CD4-positive, CD25-positive, alpha-beta regulatory T cell (primary cell): Measurements from ENCODE around the gene SNX5. TPM values are rescaled to one million over a fixed set of nuclear protein-coding genes. Genes with fewer than 3 reads are reported as not detected.

Experiments
- ATAC-seq, 2 donors: fragments of 150-1000 bp; cut with Tn5 transposase; one replicate each; pipeline ENCODE4 v1.10.0; 2021; ENCODE audit warnings: low read depth in 2 of 2, moderate number of reproducible peaks in 2 of 2, moderate library complexity in 1 of 2
- DNase-seq, 3 donors: peaks; one replicate each; pipeline versions ENCODE4 v3.0.0 to v3.0.0-alpha.2; 2012 to 2022; ENCODE audit warnings: mixed read lengths in 1 of 3
- H3K27ac ChIP-seq: one replicate; pipeline ENCODE4 v1.7.0; 2013; ENCODE audit warnings: mild to moderate bottlenecking, low read length; ENCODE audit not compliant: insufficient read depth, poor library complexity, severe bottlenecking
- H3K27me3 ChIP-seq: one replicate; pipeline ENCODE4 v1.7.0; 2013; ENCODE audit warnings: low read length; ENCODE audit not compliant: control insufficient read depth, insufficient read depth
- H3K36me3 ChIP-seq: one replicate; pipeline ENCODE4 v1.7.0; 2013; ENCODE audit warnings: mild to moderate bottlenecking, low read length, moderate library complexity; ENCODE audit not compliant: control insufficient read depth, insufficient read depth
- H3K4me1 ChIP-seq: 2 replicates; pipeline ENCODE4 v1.7.0; 2013; ENCODE audit warnings: mild to moderate bottlenecking, low read length; ENCODE audit not compliant: insufficient read depth, control insufficient read depth, poor library complexity, severe bottlenecking
- H3K4me3 ChIP-seq: one replicate; pipeline ENCODE4 v1.7.0; 2013; ENCODE audit warnings: low read depth, mild to moderate bottlenecking, low read length, moderate library complexity
- H3K9me3 ChIP-seq, 2 experiments: 1 replicate in 1 of 2; 2 replicates in 1 of 2; pipeline ENCODE4 v1.7.0; 2013; ENCODE audit warnings: low read length in 2 of 2, mild to moderate bottlenecking in 1 of 2, moderate library complexity in 1 of 2; ENCODE audit not compliant: control insufficient read depth in 2 of 2
- H3K27ac Mint-ChIP-seq, 3 donors: one replicate each; pipeline ENCODE4 v1.8.0; 2020 to 2022; ENCODE audit warnings: mild to moderate bottlenecking in 3 of 3, mixed read lengths in 3 of 3, moderate library complexity in 2 of 3
- H3K27me3 Mint-ChIP-seq: one replicate; pipeline ENCODE4 v1.8.0; 2022; ENCODE audit warnings: mild to moderate bottlenecking, mixed read lengths
- H3K36me3 Mint-ChIP-seq: one replicate; pipeline ENCODE4 v1.8.0; 2020; ENCODE audit warnings: mixed read lengths
- H3K4me1 Mint-ChIP-seq, 4 donors: one replicate each; pipeline ENCODE4 v1.8.0; 2020 to 2022; ENCODE audit warnings: mixed read lengths in 4 of 4, mild to moderate bottlenecking in 1 of 4
- H3K4me3 Mint-ChIP-seq, 4 donors: one replicate each; pipeline ENCODE4 v1.8.0; 2020 to 2022; ENCODE audit warnings: mild to moderate bottlenecking in 4 of 4, mixed read lengths in 4 of 4, moderate library complexity in 3 of 4
- H3K9me3 Mint-ChIP-seq, 7 donors: one replicate each; pipeline ENCODE4 v1.8.0; 2020 to 2022; ENCODE audit warnings: mixed read lengths in 7 of 7, mild to moderate bottlenecking in 3 of 7, moderate library complexity in 2 of 7
- polyA plus RNA-seq, 4 donors: library from polyadenylated mRNA; unstranded; fragments of 300-500 nt; fragmentation: Illumina TruSeq; gene quantifications; one replicate each; pipeline ENCODE4 v1.2.3, GENCODE V29; 2021
- total RNA-seq: library from RNA; stranded (reverse); gene quantifications from one replicate; pipeline ENCODE4 v1.2.3, GENCODE V29; 2022

Gene SNX5
- total and polyA plus RNA-seq, 5 donors from 2014 or later, result 71.9 to 82.8 (median 78.6) TPM

GRCh38 chr20:17969278-17969883, 787 bp upstream of the SNX5 start:
- H3K4me3 ChIP-seq, result peak overlapping the region; percentile 99
- H3K4me1 Mint-ChIP-seq, result peaks cover 44 to 77% (median 64%) of the 10 kb centered on the region in 4 donors
- peaks cover 82% of the 10 kb centered on the region for H3K4me1 ChIP-seq
- peak overlapping the region; percentile 94 to 99 (median 98) for H3K4me3 Mint-ChIP-seq
- H3K9me3 Mint-ChIP-seq, result no peaks in the 10 kb centered on the region
- no peaks in the 10 kb centered on the region for H3K36me3 ChIP-seq
- peaks cover 8% of the 10 kb centered on the region for H3K36me3 Mint-ChIP-seq
- H3K9me3 ChIP-seq, result no peaks in the 10 kb centered on the region
- H3K27ac Mint-ChIP-seq, result peak overlapping the region; percentile 96 to 98 (median 97)
- H3K27me3 Mint-ChIP-seq, result peaks cover 6% of the 10 kb centered on the region
- peak in 2 of 3 donors; percentile 30 to 67 for DNase-seq
- H3K27ac ChIP-seq, result peak overlapping the region; percentile 94
- no peaks in the 10 kb centered on the region for H3K27me3 ChIP-seq
- ATAC-seq, result no peak

GRCh38 chr20:17967521-17968365, 851 bp downstream of the SNX5 start:
- Mint-ChIP-seq H3K36me3 (peaks cover 12% of the 10 kb centered on the region), H3K27ac (peak overlapping the region; percentile 87 to 97 (median 89)), H3K9me3 (no peaks in the 10 kb centered on the region), H3K4me3 (peak overlapping the region; percentile 94 to 99 (median 98)), H3K27me3 (peaks cover 6% of the 10 kb centered on the region), H3K4me1 (peaks cover 39 to 77% (median 69%) of the 10 kb centered on the region in 4 donors)
- Histone ChIP-seq H3K36me3 (no peaks in the 10 kb centered on the region), H3K27me3 (no peaks in the 10 kb centered on the region), H3K9me3 (no peaks in the 10 kb centered on the region), H3K4me3 (peak overlapping the region; percentile 97), H3K27ac (peak overlapping the region; percentile 94), H3K4me1 (peaks cover 85% of the 10 kb centered on the region)
- no peak for ATAC-seq
- peak in 1 of 3 donors; percentile 63 for DNase-seq

GRCh38 chr20:17966432-17967310, 1.9 kb downstream of the SNX5 start:
- Mint-ChIP-seq H3K27me3 (peaks cover 6% of the 10 kb centered on the region), H3K9me3 (no peaks in the 10 kb centered on the region), H3K36me3 (peaks cover 5% of the 10 kb centered on the region), H3K4me1 (peaks cover 33 to 78% (median 69%) of the 10 kb centered on the region in 4 donors), H3K4me3 (peak overlapping the region; percentile 94 to 99 (median 98)), H3K27ac (peak overlapping the region; percentile 89 to 97 (median 96))
- no peaks in the 10 kb centered on the region for H3K36me3 ChIP-seq
- peaks cover 84% of the 10 kb centered on the region for H3K4me1 ChIP-seq
- no peaks in the 10 kb centered on the region for H3K9me3 ChIP-seq
- H3K27ac ChIP-seq, result peak overlapping the region; percentile 94
- ATAC-seq (peak; percentile 10 to 15), DNase-seq (peak in 2 of 3 donors; percentile 55 to 81)
- H3K4me3 ChIP-seq, result peak overlapping the region; percentile 97
- no peaks in the 10 kb centered on the region for H3K27me3 ChIP-seq

- no peak for ATAC-seq
- peaks cover 29 to 78% (median 69%) of the 10 kb centered on the region in 4 donors for H3K4me1 Mint-ChIP-seq
- H3K36me3 ChIP-seq, result no peaks in the 10 kb centered on the region
- peak overlapping the region; percentile 94 to 99 (median 98) for H3K4me3 Mint-ChIP-seq
- peak in 1 of 3 donors; percentile 62 for DNase-seq
- peak overlapping the region; percentile 89 to 97 (median 91) for H3K27ac Mint-ChIP-seq
- peak overlapping the region; percentile 94 for H3K27ac ChIP-seq
- peaks cover 81% of the 10 kb centered on the region for H3K4me1 ChIP-seq
- peaks cover 5% of the 10 kb centered on the region for H3K36me3 Mint-ChIP-seq
- no peaks in the 10 kb centered on the region for H3K9me3 Mint-ChIP-seq
- peak overlapping the region; percentile 97 for H3K4me3 ChIP-seq
- no peaks in the 10 kb centered on the region for H3K9me3 ChIP-seq
- peaks cover 6% of the 10 kb centered on the region for H3K27me3 Mint-ChIP-seq
- no peaks in the 10 kb centered on the region for H3K27me3 ChIP-seq
These were observed 3.4 kb downstream of the SNX5 start for GRCh38 chr20:17965042-17965697.

- Histone ChIP-seq H3K4me3 (peak overlapping the region; percentile 97), H3K27ac (peak overlapping the region; percentile 94), H3K9me3 (no peaks in the 10 kb centered on the region), H3K27me3 (no peaks in the 10 kb centered on the region), H3K4me1 (peaks cover 81% of the 10 kb centered on the region), H3K36me3 (no peaks in the 10 kb centered on the region)
- Mint-ChIP-seq H3K9me3 (no peaks in the 10 kb centered on the region), H3K27me3 (peaks cover 6% of the 10 kb centered on the region), H3K27ac (peak overlapping the region; percentile 89 to 97 (median 91)), H3K4me3 (peak overlapping the region; percentile 94 to 99 (median 98)), H3K4me1 (peaks cover 24 to 78% (median 68%) of the 10 kb centered on the region in 4 donors), H3K36me3 (peaks cover 5% of the 10 kb centered on the region)
- ATAC-seq, result no peak
- DNase-seq, result no peak
These were observed 4.0 kb downstream of the SNX5 start for GRCh38 chr20:17964632-17965031.

- no peaks in the 10 kb centered on the region for H3K36me3 ChIP-seq
- peak overlapping the region; percentile 94 to 99 (median 98) for H3K4me3 Mint-ChIP-seq
- ATAC-seq, result no peak
- H3K36me3 Mint-ChIP-seq, result peaks cover 5% of the 10 kb centered on the region
- H3K9me3 Mint-ChIP-seq, result no peaks in the 10 kb centered on the region
- DNase-seq, result no peak
- peak overlapping the region; percentile 94 for H3K27ac ChIP-seq
- peak overlapping the region; percentile 37 to 97 (median 92) for H3K27ac Mint-ChIP-seq
- H3K9me3 ChIP-seq, result no peaks in the 10 kb centered on the region
- peaks cover 27 to 82% (median 72%) of the 10 kb centered on the region in 4 donors for H3K4me1 Mint-ChIP-seq
- no peaks in the 10 kb centered on the region for H3K27me3 ChIP-seq
- peaks cover 5% of the 10 kb centered on the region for H3K27me3 Mint-ChIP-seq
- H3K4me1 ChIP-seq, result peaks cover 80% of the 10 kb centered on the region
- peak overlapping the region; percentile 97 for H3K4me3 ChIP-seq
These were observed 4.5 kb downstream of the SNX5 start for GRCh38 chr20:17964073-17964472.
